K562 (cell line): Measurements from ENCODE around the gene CYP2W1. TPM values are rescaled to one million over a fixed set of nuclear protein-coding genes. Genes with fewer than 3 reads are reported as not detected.

ENCODE experiments used
- ATF6 ChIP-seq: sonication (generic); formaldehyde crosslinking; IDR thresholded peaks from 2 replicates; pipeline ENCODE4 v1.4.0; 2020; ENCODE audit warnings: mild to moderate bottlenecking, missing genetic modification reagents
- BCOR ChIP-seq: fragments of 450-650 bp; IDR thresholded peaks from 2 replicates; pipeline ENCODE4 v1.6.1; 2016
- BRD9 ChIP-seq: fragments of 450-650 bp; IDR thresholded peaks from 2 replicates; pipeline ENCODE4 v1.6.1; 2018; ENCODE audit warnings: low read depth; ENCODE audit not compliant: partially characterized antibody
- BRF2 ChIP-seq: IDR thresholded peaks from 3 replicates; pipeline ENCODE4 v1.6.1; 2011; ENCODE audit warnings: borderline replicate concordance, mild to moderate bottlenecking; ENCODE audit not compliant: insufficient read length, insufficient read depth
- DIDO1 ChIP-seq: fragments of 450-650 bp; IDR thresholded peaks from 2 replicates; pipeline ENCODE4 v1.6.1; 2016; ENCODE audit warnings: low read depth, missing biosample characterization, missing genetic modification characterization
- ETV1 ChIP-seq: fragments of 450-650 bp; conservative IDR thresholded peaks from 2 replicates; pipeline ENCODE4 v1.6.1; 2016; ENCODE audit warnings: missing genetic modification characterization, control low read depth, low read depth, missing compliant biosample characterization
- GTF3C2 ChIP-seq: IDR thresholded peaks from 3 replicates; pipeline ENCODE4 v1.6.1; 2011; ENCODE audit warnings: borderline replicate concordance, mild to moderate bottlenecking, moderate library complexity; ENCODE audit not compliant: insufficient read length; ENCODE audit errors: extremely low read depth
- KDM4B ChIP-seq, 2 experiments: fragments of 450-650 bp in 1 of 2; sonication (generic) in 1 of 2; IDR thresholded peaks; 2 replicates each; pipeline ENCODE4 v1.6.1; 2016 to 2017; ENCODE audit warnings: borderline replicate concordance in 2 of 2, antibody characterized with exemption in 1 of 2, low read depth in 1 of 2, mild to moderate bottlenecking in 1 of 2
- POLR2A ChIP-seq: fragments of 450-650 bp; conservative IDR thresholded peaks from 2 replicates; pipeline ENCODE4 v1.6.1; 2016
- SMARCA5 ChIP-seq: fragments of 450-650 bp; IDR thresholded peaks from 2 replicates; pipeline ENCODE4 v1.6.1; 2016
- SPI1 ChIP-seq: IDR thresholded peaks from 2 replicates; pipeline ENCODE4 v1.6.1; 2011; ENCODE audit warnings: low read depth, low read length, control low read depth, borderline replicate concordance
- TBP ChIP-seq: optimal IDR thresholded peaks from 2 replicates; pipeline ENCODE3; 2011; ENCODE audit warnings: low read depth, low read length, improper control_type of control experiment
- YBX1 ChIP-seq: fragments of 450-650 bp; IDR thresholded peaks from 2 replicates; pipeline ENCODE4 v1.7.1; 2016; ENCODE audit warnings: mild to moderate bottlenecking
- ZC3H4 ChIP-seq: sonication (generic); formaldehyde crosslinking; IDR thresholded peaks from 2 replicates; pipeline ENCODE4 v1.9.0; 2021; ENCODE audit warnings: missing genetic modification reagents, borderline replicate concordance
- ZFX ChIP-seq: sonication (generic); formaldehyde crosslinking; IDR thresholded peaks from 2 replicates; pipeline ENCODE4 v1.8.0; 2022; ENCODE audit warnings: mild to moderate bottlenecking, missing genetic modification reagents, moderate library complexity
- ZNF384 ChIP-seq: IDR thresholded peaks from 2 replicates; pipeline ENCODE4 v1.6.1; 2012; ENCODE audit warnings: low read depth, low read length, improper control_type of control experiment
- ZNF592 ChIP-seq: fragments of 450-650 bp; IDR thresholded peaks from 2 replicates; pipeline ENCODE4 v1.6.1; 2017; ENCODE audit warnings: antibody characterized with exemption, mild to moderate bottlenecking
- polyA plus RNA-seq, 8 experiments: library from polyadenylated mRNA; depleted of rRNA in 4 of 8; stranded (reverse) in 5 of 8; unstranded in 3 of 8; fragments of >200 nt; fragmentation: Nextera tagmentation in 2 of 8; fragmentation: Illumina TruSeq in 1 of 8; extraction: Ambion mirVana in 2 of 8; extraction: Trizol in 1 of 8; gene quantifications; 2 replicates each; pipeline versions ENCODE4 v1.2.1 to v1.2.3, GENCODE V29; 2011 to 2014; ENCODE audit warnings: inconsistent platforms in 1 of 8, missing spikeins in 1 of 8
- total RNA-seq, 7 experiments: library from RNA; depleted of rRNA in 6 of 7; stranded (reverse); fragments of >200 nt in 6 of 7; fragmentation: Illumina TruSeq in 2 of 7; extraction: Trizol in 2 of 7; gene quantifications; 2 replicates each; pipeline versions ENCODE4 v1.2.1 to v1.2.3, GENCODE V29; 2011 to 2021; ENCODE audit warnings: low replicate concordance in 1 of 7

CYP2W1 gene
- total and polyA plus RNA-seq, 9 of the 15 experiments (the other 6 are each of a cell fraction or from before 2014, with no cell fraction given), result not detected

- TF ChIP-seq BRD9 (peak; percentile 51), ETV1 (tag) (no peak), ZNF592 (0 out of 2 replicates have a peak, but pooled peaks have one; percentile 22), DIDO1 (tag) (no peak), ZNF384 (peak; percentile 60), SMARCA5 (peak; percentile 18; the same call in 1 of the 2 replicates), POLR2A (peak; percentile 53), SPI1 (0 out of 2 replicates have a peak, but pooled peaks have one; percentile 11), BRF2 (no peak), ZC3H4 (CRISPR knock-in tag) (no peak), ATF6 (0 out of 2 replicates have a peak, but pooled peaks have one; percentile 54), BCOR (0 out of 2 replicates have a peak, but pooled peaks have one; percentile 31), TBP (peak; percentile 33), GTF3C2 (no peak), KDM4B (IDR thresholded peaks at IDR 0.05; ENCODE audit: borderline replicate concordance in 2 of 2, low read depth in 1 of 2) (no peak), ZFX (CRISPR knock-in tag) (peak; percentile 61; the same call in 1 of the 2 replicates), YBX1 (no peak)
Measured at GRCh38 chr7:1028775-1029636, 46.0 kb downstream of the CYP2W1 start (continued).
